K562 (cell line): Measurements from ENCODE around the gene ZNF268. TPM values are rescaled to one million over a fixed set of nuclear protein-coding genes. Genes with fewer than 3 reads are reported as not detected.

ENCODE experiments used
- ATAC-seq: fragments of 200-7000 bp; cut with Tn5 transposase; 3 replicates; pipeline ENCODE4 v1.9.1; 2020; ENCODE audit warnings: moderate library complexity
- BruUV-seq: library from RNA; stranded (reverse); fragments of 400-500 nt; replicated peaks from 2 replicates; lab custom pipeline; 2021; lab: Mats Ljungman, UMichigan
- CTCF ChIA-PET: fragments of 300-600 bp; formaldehyde crosslinking; extraction: SDS; loops from one replicate; lab custom pipeline; 2021; ENCODE audit warnings: low intra/inter-chr PET ratio; lab: Yijun Ruan, JAX
- POLR2A ChIA-PET: fragments of 300-600, 350-650 bp; sonication (Branson Sonifier 250); formaldehyde crosslinking; extraction: SDS; loops from one replicate; lab custom pipeline; 2021; ENCODE audit warnings: antibody characterized with exemption, inconsistent platforms; lab: Yijun Ruan, JAX
- DNase-seq, 4 experiments: peaks; one replicate each; pipeline versions ENCODE4 v3.0.0 to v3.0.0-alpha.2; 2011 to 2018; ENCODE audit warnings: low spot score in 3 of 4, mixed read lengths in 3 of 4; ENCODE audit errors: extremely low read depth in 1 of 4
- FAIRE-seq: peaks from 2 replicates; lab custom pipeline; 2011; peaks lifted over from hg19 to GRCh38; lab: Jason Lieb, UNC
- H2AFZ ChIP-seq: 2 replicates; pipeline ENCODE4 v1.6.0; 2011; ENCODE audit warnings: low read depth, low read length, control low read depth, inconsistent platforms
- H3K27ac ChIP-seq: fragments of 200-600 bp; 3 replicates; pipeline ENCODE4 v1.8.0; 2011; ENCODE audit warnings: low read depth, mild to moderate bottlenecking, control low read depth, inconsistent platforms, low read length, moderate library complexity, mixed read lengths; ENCODE audit errors: extremely low read depth
- H3K27me3 ChIP-seq, 2 experiments: fragments of 300-600 bp in 1 of 2; 2 replicates in 1 of 2; 3 replicates in 1 of 2; pipeline versions ENCODE4 v1.6.0 to v1.8.0; 2011; ENCODE audit warnings: inconsistent platforms in 2 of 2, low read length in 2 of 2, mild to moderate bottlenecking in 1 of 2, mixed read lengths in 1 of 2, moderate library complexity in 1 of 2; ENCODE audit not compliant: control insufficient read depth in 2 of 2, insufficient read depth in 2 of 2
- H3K36me3 ChIP-seq: fragments of 300-600 bp; 3 replicates; pipeline ENCODE4 v1.8.0; 2011; ENCODE audit warnings: mild to moderate bottlenecking, low read length, inconsistent platforms; ENCODE audit not compliant: control insufficient read depth, insufficient read depth
- H3K4me1 ChIP-seq, 2 experiments: fragments of 200-600 bp in 1 of 2; replicated peaks in 1 of 2; 2 replicates in 1 of 2; 3 replicates in 1 of 2; pipeline versions ENCODE4 v1.5.1 to v1.8.0; 2011; ENCODE audit warnings: inconsistent platforms in 2 of 2, low read length in 2 of 2, mild to moderate bottlenecking in 1 of 2, mixed read lengths in 1 of 2, moderate library complexity in 1 of 2; ENCODE audit not compliant: control insufficient read depth in 2 of 2, insufficient read depth in 2 of 2
- H3K4me2 ChIP-seq: 2 replicates; pipeline ENCODE4 v1.6.1; 2011; ENCODE audit warnings: low read length, control low read depth, inconsistent platforms, mixed read lengths; ENCODE audit not compliant: insufficient read depth
- H3K4me3 ChIP-seq: fragments of 200-600 bp; sonication (generic), shearing (Covaris generic); 2 replicates; pipeline ENCODE4 v1.5.1; 2016; ENCODE audit warnings: control low read depth, inconsistent platforms
- H3K79me2 ChIP-seq: fragments of 200-600 bp; 3 replicates; pipeline ENCODE4 v1.8.0; 2011; ENCODE audit warnings: low read length, inconsistent platforms; ENCODE audit not compliant: control insufficient read depth, insufficient read depth
- H3K9ac ChIP-seq, 2 experiments: 2 replicates each; pipeline versions ENCODE4 v1.6.0 to v1.6.1; 2011; ENCODE audit warnings: low read depth in 2 of 2, low read length in 2 of 2, control low read depth in 1 of 2, inconsistent platforms in 1 of 2, mild to moderate bottlenecking in 1 of 2, mixed read lengths in 1 of 2; ENCODE audit not compliant: insufficient read depth in 1 of 2
- H3K9me1 ChIP-seq: one replicate; pipeline ENCODE4 v1.6.0; 2011; ENCODE audit warnings: inconsistent platforms, mild to moderate bottlenecking, low read length, moderate library complexity; ENCODE audit not compliant: control insufficient read depth, insufficient read depth
- H3K9me3 ChIP-seq: replicated peaks from 2 replicates; pipeline ENCODE4 v1.5.1; 2011; ENCODE audit warnings: low read depth, low read length, inconsistent platforms; ENCODE audit not compliant: control insufficient read depth, insufficient read depth
- H4K20me1 ChIP-seq: replicated peaks from 2 replicates; pipeline ENCODE4 v1.6.1; 2011; ENCODE audit warnings: low read length, inconsistent platforms, mixed read lengths; ENCODE audit not compliant: control insufficient read depth, insufficient read depth
- DACH1 ChIP-seq: fragments of 450-650 bp; IDR thresholded peaks from 2 replicates; pipeline ENCODE4 v1.6.1; 2018; ENCODE audit not compliant: partially characterized antibody
- SOX6 ChIP-seq: fragments of 450-650 bp; IDR thresholded peaks from 2 replicates; pipeline ENCODE4 v1.6.1; 2014; ENCODE audit warnings: mild to moderate bottlenecking
- TEAD1 ChIP-seq, 2 experiments: fragments of 450-650 bp in 1 of 2; sonication (generic) in 1 of 2; formaldehyde crosslinking; IDR thresholded peaks; 2 replicates each; pipeline versions ENCODE4 v1.4.0 to v1.8.0; 2020 to 2022; ENCODE audit warnings: mild to moderate bottlenecking in 2 of 2, missing genetic modification reagents in 1 of 2
- ZNF764 ChIP-seq: fragments of 250-450 bp; sonication (Bioruptor Pico); IDR thresholded peaks from 2 replicates; pipeline ENCODE4 v1.4.0; 2020; ENCODE audit warnings: low read depth, mild to moderate bottlenecking, moderate library complexity
- WGBS: fragments of 100-300 bp; shearing (Covaris generic); methylation state at CpG from one replicate; pipeline ENCODE4 v1.1.6; 2016; ENCODE audit warnings: low coverage, mixed read lengths; ENCODE audit not compliant: insufficient coverage; ENCODE audit errors: missing lambda C conversion rate; 5-methylcytosine and 5-hydroxymethylcytosine counted together
- in situ Hi-C: fragments of 300-500 bp; cut with MboI; formaldehyde crosslinking; loops from 4 replicates; pipeline ENCODE4 v1.15.0; 2018; ENCODE audit warnings: inconsistent platforms, mixed read lengths
- intact Hi-C: fragments of 100-400 bp; cut with micrococcal nuclease; formaldehyde crosslinking; loops from 2 replicates; pipeline ENCODE4 v1.14.2; 2022
- polyA plus RNA-seq, 8 experiments: library from polyadenylated mRNA; depleted of rRNA in 4 of 8; stranded (reverse) in 5 of 8; unstranded in 3 of 8; fragments of >200 nt; fragmentation: Nextera tagmentation in 2 of 8; fragmentation: Illumina TruSeq in 1 of 8; extraction: Ambion mirVana in 2 of 8; extraction: Trizol in 1 of 8; gene quantifications; 2 replicates each; pipeline versions ENCODE4 v1.2.1 to v1.2.3, GENCODE V29; 2011 to 2014; ENCODE audit warnings: inconsistent platforms in 1 of 8, missing spikeins in 1 of 8
- total RNA-seq, 7 experiments: library from RNA; depleted of rRNA in 6 of 7; stranded (reverse); fragments of >200 nt in 6 of 7; fragmentation: Illumina TruSeq in 2 of 7; extraction: Trizol in 2 of 7; gene quantifications; 2 replicates each; pipeline versions ENCODE4 v1.2.1 to v1.2.3, GENCODE V29; 2011 to 2021; ENCODE audit warnings: low replicate concordance in 1 of 7
- TF ChIP-seq, protein P1 (sequence below): fragments of 450-650 bp; formaldehyde crosslinking; IDR thresholded peaks from 2 replicates; pipeline ENCODE4 v1.4.0; 2020; ENCODE audit warnings: mild to moderate bottlenecking, moderate library complexity
- TF ChIP-seq, protein P2 (sequence below): fragments of 250-450 bp; sonication (Bioruptor Pico); IDR thresholded peaks from 2 replicates; pipeline ENCODE4 v1.8.0; 2021; ENCODE audit warnings: borderline replicate concordance, mild to moderate bottlenecking, moderate library complexity; ENCODE audit not compliant: poor library complexity, severe bottlenecking
- TF ChIP-seq, protein P3 (sequence below): fragments of 250-450 bp; sonication (Bioruptor Pico); IDR thresholded peaks from 2 replicates; pipeline ENCODE4 v1.4.0; 2020
- TF ChIP-seq, protein P4 (sequence below): IDR thresholded peaks from 2 replicates; pipeline ENCODE4 v1.6.1; 2011; ENCODE audit warnings: borderline replicate concordance, low read depth, mild to moderate bottlenecking, moderate library complexity, low read length; ENCODE audit not compliant: insufficient read depth, poor library complexity, severe bottlenecking

ZNF268 gene
- total and polyA plus RNA-seq, 9 of the 15 experiments (the other 6 are each of a cell fraction or from before 2014, with no cell fraction given): 4.8 to 12.0 (median 7.7) TPM

DNA sequence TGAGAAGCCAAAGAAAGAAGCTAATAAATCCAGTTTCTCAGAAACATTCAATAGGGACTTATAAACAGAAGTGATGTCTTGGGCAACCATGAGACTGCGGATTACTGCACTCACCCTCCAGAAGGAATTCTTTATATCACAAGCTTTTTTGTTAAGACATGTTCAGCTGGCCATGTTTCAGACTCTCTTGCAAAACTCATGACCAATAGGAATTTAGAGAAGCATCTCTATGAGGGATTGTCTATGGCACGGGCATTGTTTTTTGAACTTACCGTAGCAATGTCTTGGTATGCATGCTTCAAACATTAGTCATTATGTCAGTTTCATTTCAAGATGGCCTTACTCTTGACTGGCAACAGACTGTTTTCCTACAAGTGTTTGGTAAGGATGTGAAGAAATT is 15.5 kb upstream of the ZNF268 start:
- H3K4me3 ChIP-seq: no peak overlapping the region
- no peak overlapping the region for H3K4me2 ChIP-seq
- no peaks in the 10 kb centered on the region for H3K36me3 ChIP-seq
- CTCF ChIA-PET: no interaction called here
- H3K27ac ChIP-seq: no peak overlapping the region
- no peak for ATAC-seq
- H3K27me3 ChIP-seq: no peaks in the 10 kb centered on the region
- in situ Hi-C loops (no loop called here), intact Hi-C loops (no loop called here)
- H2AFZ ChIP-seq: no peak overlapping the region
- 2% methylated on average over 3 of the region's 3 CpGs for WGBS
- DNase-seq: no peak
- POLR2A ChIA-PET: no interaction called here
- no peaks in the 10 kb centered on the region for H3K9me1 ChIP-seq
- no peaks in the 10 kb centered on the region for H4K20me1 ChIP-seq
- no TSS peak for BruUV-seq
- peaks cover 7% of the 10 kb centered on the region for H3K9me3 ChIP-seq
- H3K4me1 ChIP-seq: no peaks in the 10 kb centered on the region
- no peak for FAIRE-seq
- no peak overlapping the region for H3K9ac ChIP-seq
- H3K79me2 ChIP-seq: no peaks in the 10 kb centered on the region
- TF ChIP-seq, protein P1, sequence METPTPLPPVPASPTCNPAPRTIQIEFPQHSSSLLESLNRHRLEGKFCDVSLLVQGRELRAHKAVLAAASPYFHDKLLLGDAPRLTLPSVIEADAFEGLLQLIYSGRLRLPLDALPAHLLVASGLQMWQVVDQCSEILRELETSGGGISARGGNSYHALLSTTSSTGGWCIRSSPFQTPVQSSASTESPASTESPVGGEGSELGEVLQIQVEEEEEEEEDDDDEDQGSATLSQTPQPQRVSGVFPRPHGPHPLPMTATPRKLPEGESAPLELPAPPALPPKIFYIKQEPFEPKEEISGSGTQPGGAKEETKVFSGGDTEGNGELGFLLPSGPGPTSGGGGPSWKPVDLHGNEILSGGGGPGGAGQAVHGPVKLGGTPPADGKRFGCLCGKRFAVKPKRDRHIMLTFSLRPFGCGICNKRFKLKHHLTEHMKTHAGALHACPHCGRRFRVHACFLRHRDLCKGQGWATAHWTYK (CRISPR knock-in tag): no peak
- TF ChIP-seq, protein P2, sequence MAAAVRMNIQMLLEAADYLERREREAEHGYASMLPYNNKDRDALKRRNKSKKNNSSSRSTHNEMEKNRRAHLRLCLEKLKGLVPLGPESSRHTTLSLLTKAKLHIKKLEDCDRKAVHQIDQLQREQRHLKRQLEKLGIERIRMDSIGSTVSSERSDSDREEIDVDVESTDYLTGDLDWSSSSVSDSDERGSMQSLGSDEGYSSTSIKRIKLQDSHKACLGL (CRISPR knock-in tag): no peak
- TF ChIP-seq, protein P3, sequence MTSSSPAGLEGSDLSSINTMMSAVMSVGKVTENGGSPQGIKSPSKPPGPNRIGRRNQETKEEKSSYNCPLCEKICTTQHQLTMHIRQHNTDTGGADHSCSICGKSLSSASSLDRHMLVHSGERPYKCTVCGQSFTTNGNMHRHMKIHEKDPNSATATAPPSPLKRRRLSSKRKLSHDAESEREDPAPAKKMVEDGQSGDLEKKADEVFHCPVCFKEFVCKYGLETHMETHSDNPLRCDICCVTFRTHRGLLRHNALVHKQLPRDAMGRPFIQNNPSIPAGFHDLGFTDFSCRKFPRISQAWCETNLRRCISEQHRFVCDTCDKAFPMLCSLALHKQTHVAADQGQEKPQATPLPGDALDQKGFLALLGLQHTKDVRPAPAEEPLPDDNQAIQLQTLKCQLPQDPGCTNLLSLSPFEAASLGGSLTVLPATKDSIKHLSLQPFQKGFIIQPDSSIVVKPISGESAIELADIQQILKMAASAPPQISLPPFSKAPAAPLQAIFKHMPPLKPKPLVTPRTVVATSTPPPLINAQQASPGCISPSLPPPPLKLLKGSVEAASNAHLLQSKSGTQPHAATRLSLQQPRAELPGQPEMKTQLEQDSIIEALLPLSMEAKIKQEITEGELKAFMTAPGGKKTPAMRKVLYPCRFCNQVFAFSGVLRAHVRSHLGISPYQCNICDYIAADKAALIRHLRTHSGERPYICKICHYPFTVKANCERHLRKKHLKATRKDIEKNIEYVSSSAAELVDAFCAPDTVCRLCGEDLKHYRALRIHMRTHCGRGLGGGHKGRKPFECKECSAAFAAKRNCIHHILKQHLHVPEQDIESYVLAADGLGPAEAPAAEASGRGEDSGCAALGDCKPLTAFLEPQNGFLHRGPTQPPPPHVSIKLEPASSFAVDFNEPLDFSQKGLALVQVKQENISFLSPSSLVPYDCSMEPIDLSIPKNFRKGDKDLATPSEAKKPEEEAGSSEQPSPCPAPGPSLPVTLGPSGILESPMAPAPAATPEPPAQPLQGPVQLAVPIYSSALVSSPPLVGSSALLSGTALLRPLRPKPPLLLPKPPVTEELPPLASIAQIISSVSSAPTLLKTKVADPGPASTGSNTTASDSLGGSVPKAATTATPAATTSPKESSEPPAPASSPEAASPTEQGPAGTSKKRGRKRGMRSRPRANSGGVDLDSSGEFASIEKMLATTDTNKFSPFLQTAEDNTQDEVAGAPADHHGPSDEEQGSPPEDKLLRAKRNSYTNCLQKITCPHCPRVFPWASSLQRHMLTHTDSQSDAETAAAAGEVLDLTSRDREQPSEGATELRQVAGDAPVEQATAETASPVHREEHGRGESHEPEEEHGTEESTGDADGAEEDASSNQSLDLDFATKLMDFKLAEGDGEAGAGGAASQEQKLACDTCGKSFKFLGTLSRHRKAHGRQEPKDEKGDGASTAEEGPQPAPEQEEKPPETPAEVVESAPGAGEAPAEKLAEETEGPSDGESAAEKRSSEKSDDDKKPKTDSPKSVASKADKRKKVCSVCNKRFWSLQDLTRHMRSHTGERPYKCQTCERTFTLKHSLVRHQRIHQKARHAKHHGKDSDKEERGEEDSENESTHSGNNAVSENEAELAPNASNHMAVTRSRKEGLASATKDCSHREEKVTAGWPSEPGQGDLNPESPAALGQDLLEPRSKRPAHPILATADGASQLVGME (CRISPR knock-in tag): no peak
- TF ChIP-seq DACH1 (no peak), ZNF764 (CRISPR knock-in tag) (no peak), SOX6 (no peak), TEAD1 (CRISPR knock-in tag; IDR thresholded peaks at IDR 0.05) (no peak)
- TF ChIP-seq, protein P4, sequence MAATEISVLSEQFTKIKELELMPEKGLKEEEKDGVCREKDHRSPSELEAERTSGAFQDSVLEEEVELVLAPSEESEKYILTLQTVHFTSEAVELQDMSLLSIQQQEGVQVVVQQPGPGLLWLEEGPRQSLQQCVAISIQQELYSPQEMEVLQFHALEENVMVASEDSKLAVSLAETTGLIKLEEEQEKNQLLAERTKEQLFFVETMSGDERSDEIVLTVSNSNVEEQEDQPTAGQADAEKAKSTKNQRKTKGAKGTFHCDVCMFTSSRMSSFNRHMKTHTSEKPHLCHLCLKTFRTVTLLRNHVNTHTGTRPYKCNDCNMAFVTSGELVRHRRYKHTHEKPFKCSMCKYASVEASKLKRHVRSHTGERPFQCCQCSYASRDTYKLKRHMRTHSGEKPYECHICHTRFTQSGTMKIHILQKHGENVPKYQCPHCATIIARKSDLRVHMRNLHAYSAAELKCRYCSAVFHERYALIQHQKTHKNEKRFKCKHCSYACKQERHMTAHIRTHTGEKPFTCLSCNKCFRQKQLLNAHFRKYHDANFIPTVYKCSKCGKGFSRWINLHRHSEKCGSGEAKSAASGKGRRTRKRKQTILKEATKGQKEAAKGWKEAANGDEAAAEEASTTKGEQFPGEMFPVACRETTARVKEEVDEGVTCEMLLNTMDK: no peak
